Colonic mucosa (tissue), 4 donors: ENCODE measurements around the gene WWOX. TPM values are rescaled to one million over a fixed set of nuclear protein-coding genes. Genes with fewer than 3 reads are reported as not detected.

Source experiments
- DNase-seq: peaks from one replicate; pipeline ENCODE4 v3.0.0-alpha.2; 2020
- H3K27ac ChIP-seq: fragments of 200-600 bp; one replicate; pipeline ENCODE4 v1.8.0; 2021
- H3K27me3 ChIP-seq: fragments of 200-600 bp; one replicate; pipeline ENCODE4 v1.8.0; 2021
- H3K36me3 ChIP-seq: fragments of 200-600 bp; one replicate; pipeline ENCODE4 v1.8.0; 2021
- H3K4me1 ChIP-seq: fragments of 200-600 bp; one replicate; pipeline ENCODE4 v1.8.0; 2021; ENCODE audit warnings: mild to moderate bottlenecking
- H3K4me3 ChIP-seq: fragments of 200-600 bp; one replicate; pipeline ENCODE4 v1.8.0; 2021
- H3K9ac ChIP-seq, 2 donors: one replicate each; pipeline ENCODE4 v1.7.0; 2013; ENCODE audit warnings: control low read depth in 2 of 2, low read depth in 2 of 2, low read length in 2 of 2
- H3K9me3 ChIP-seq: fragments of 200-600 bp; one replicate; pipeline ENCODE4 v1.8.0; 2021
- CTCF ChIP-seq: fragments of 200-600 bp; IDR thresholded peaks from one replicate; pipeline ENCODE4 v1.8.0; 2022; ENCODE audit warnings: antibody characterized with exemption, mild to moderate bottlenecking
- intact Hi-C: fragments of 100-400 bp; cut with DNase I; formaldehyde crosslinking; loops from one replicate; pipeline ENCODE4 v1.14.1; 2022
- total RNA-seq, 2 donors: library from RNA; stranded (reverse); fragmentation: NEBNext Ultra II Directional in 1 of 2; extraction: Animal tissue kit (Norgen Biotek cat#: 25700) in 1 of 2; gene quantifications; one replicate each; pipeline ENCODE4 v1.2.1, GENCODE V29; 2021
- donor health status: healthy.
- donor health status: DM: no; HTN: no; CAD: no.
- donor health status: DM: no; HTN: no; CAD: no.

Gene WWOX
- total RNA-seq, 2 donors from 2014 or later, result 7.2 to 11.0 TPM

GRCh38 chr16:78464833-78465232 is 365.4 kb downstream of the WWOX start:
- Histone ChIP-seq H3K9me3 (no peaks in the 10 kb centered on the region), H3K36me3 (no peaks in the 10 kb centered on the region), H3K4me3 (no peak overlapping the region), H3K9ac (no peak overlapping the region), H3K4me1 (no peaks in the 10 kb centered on the region), H3K27me3 (no peaks in the 10 kb centered on the region), H3K27ac (no peak overlapping the region)
- DNase-seq, result no peak
- intact Hi-C loops, result no loop called here
- no peak for TF ChIP-seq CTCF

GRCh38 chr16:78465730-78466129 is 366.3 kb downstream of the WWOX start:
- no peak overlapping the region for H3K9ac ChIP-seq
- DNase-seq, result no peak
- intact Hi-C loops, result no loop called here
- H3K4me3 ChIP-seq, result no peak overlapping the region
- no peaks in the 10 kb centered on the region for H3K36me3 ChIP-seq
- H3K27me3 ChIP-seq, result no peaks in the 10 kb centered on the region
- H3K27ac ChIP-seq, result no peak overlapping the region
- H3K4me1 ChIP-seq, result no peaks in the 10 kb centered on the region
- H3K9me3 ChIP-seq, result no peaks in the 10 kb centered on the region
- TF ChIP-seq CTCF, result no peak

GRCh38 chr16:78469787-78470186 is 370.3 kb downstream of the WWOX start:
- intact Hi-C loops, result no loop called here
- H3K27ac ChIP-seq, result no peak overlapping the region
- H3K4me1 ChIP-seq, result no peaks in the 10 kb centered on the region
- no peak for TF ChIP-seq CTCF
- no peak overlapping the region for H3K4me3 ChIP-seq
- no peak for DNase-seq
- H3K9ac ChIP-seq, result no peak overlapping the region
- H3K9me3 ChIP-seq, result no peaks in the 10 kb centered on the region
- H3K36me3 ChIP-seq, result no peaks in the 10 kb centered on the region
- no peaks in the 10 kb centered on the region for H3K27me3 ChIP-seq

GRCh38 chr16:78473031-78473699 is 373.7 kb downstream of the WWOX start:
- no peak overlapping the region for H3K27ac ChIP-seq
- TF ChIP-seq CTCF, result no peak
- no peaks in the 10 kb centered on the region for H3K9me3 ChIP-seq
- H3K36me3 ChIP-seq, result no peaks in the 10 kb centered on the region
- DNase-seq, result no peak
- no peak overlapping the region for H3K9ac ChIP-seq
- no peaks in the 10 kb centered on the region for H3K27me3 ChIP-seq
- intact Hi-C loops, result no loop called here
- no peaks in the 10 kb centered on the region for H3K4me1 ChIP-seq
- no peak overlapping the region for H3K4me3 ChIP-seq

- intact Hi-C loops, result no loop called here
- no peak overlapping the region for H3K9ac ChIP-seq
- no peak overlapping the region for H3K4me3 ChIP-seq
- no peak overlapping the region for H3K27ac ChIP-seq
- no peak for TF ChIP-seq CTCF
- no peak for DNase-seq
- H3K9me3 ChIP-seq, result no peaks in the 10 kb centered on the region
- H3K4me1 ChIP-seq, result no peaks in the 10 kb centered on the region
- H3K36me3 ChIP-seq, result no peaks in the 10 kb centered on the region
- no peaks in the 10 kb centered on the region for H3K27me3 ChIP-seq
These were observed 375.3 kb downstream of the WWOX start for GRCh38 chr16:78474762-78475161.
